A549 treated with CORT108297 at 1 μM for 4 hours (cell line): ENCODE data around the gene E2F2. TPM values are rescaled to one million over a fixed set of nuclear protein-coding genes. Genes with fewer than 3 reads are reported as not detected.

Experiments used
- total RNA-seq: library from RNA; stranded (reverse); fragments of 200-300 nt; extraction: Qiagen RNA extraction; gene quantifications from 5 replicates; pipeline ENCODE4 v1.2.3, GENCODE V29; 2022

E2F2 gene, protein sequence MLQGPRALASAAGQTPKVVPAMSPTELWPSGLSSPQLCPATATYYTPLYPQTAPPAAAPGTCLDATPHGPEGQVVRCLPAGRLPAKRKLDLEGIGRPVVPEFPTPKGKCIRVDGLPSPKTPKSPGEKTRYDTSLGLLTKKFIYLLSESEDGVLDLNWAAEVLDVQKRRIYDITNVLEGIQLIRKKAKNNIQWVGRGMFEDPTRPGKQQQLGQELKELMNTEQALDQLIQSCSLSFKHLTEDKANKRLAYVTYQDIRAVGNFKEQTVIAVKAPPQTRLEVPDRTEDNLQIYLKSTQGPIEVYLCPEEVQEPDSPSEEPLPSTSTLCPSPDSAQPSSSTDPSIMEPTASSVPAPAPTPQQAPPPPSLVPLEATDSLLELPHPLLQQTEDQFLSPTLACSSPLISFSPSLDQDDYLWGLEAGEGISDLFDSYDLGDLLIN
- total RNA-seq: 2.2 to 3.1 TPM (median 2.7 TPM) in 5 replicates

DNA sequence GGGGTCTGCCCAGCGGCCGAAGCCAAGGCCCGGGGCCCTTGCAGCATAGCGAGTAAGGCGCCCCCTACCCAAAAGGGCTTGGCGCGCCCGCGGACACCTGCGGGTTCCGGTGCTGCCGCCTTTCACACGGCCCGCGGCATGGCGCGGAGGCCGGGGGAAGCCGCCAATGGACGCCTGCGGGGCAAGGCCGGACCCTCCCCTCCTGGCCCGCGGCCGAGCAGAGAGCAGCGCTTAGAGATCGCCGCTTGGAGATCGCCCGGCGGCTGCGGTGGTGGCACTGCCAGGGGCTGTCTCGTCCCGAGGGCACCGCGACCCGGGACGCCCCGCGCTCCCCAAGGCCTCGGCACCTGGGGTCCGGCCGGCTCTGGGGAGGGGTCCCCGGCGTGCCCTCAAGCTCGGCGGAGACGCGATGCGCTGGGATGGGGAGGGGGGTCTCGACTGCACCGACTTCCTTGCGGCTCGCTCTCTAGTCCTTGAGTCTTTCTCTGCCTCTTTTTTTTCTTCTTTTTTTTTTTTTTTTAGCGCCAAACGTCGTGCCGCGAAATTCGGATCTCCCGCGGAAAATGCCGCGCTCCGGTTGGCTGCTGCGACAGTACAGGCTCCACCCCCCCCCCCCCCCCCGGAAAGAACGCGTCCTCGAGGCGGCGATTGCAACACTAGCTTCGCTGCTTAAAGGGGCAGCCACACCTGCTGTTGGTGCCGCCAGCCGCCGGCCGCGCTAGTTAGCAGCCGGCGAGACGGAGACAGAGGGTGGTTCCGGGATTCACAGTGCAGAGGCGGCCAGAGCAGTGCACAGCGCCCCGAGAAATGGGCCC is at the start of gene E2F2:
Gene E2F2, minus strand, starts transcription at position 487 of the 815 bp plus-strand sequence. Its CDS starts 440 bp downstream, at position 47.

DNA sequence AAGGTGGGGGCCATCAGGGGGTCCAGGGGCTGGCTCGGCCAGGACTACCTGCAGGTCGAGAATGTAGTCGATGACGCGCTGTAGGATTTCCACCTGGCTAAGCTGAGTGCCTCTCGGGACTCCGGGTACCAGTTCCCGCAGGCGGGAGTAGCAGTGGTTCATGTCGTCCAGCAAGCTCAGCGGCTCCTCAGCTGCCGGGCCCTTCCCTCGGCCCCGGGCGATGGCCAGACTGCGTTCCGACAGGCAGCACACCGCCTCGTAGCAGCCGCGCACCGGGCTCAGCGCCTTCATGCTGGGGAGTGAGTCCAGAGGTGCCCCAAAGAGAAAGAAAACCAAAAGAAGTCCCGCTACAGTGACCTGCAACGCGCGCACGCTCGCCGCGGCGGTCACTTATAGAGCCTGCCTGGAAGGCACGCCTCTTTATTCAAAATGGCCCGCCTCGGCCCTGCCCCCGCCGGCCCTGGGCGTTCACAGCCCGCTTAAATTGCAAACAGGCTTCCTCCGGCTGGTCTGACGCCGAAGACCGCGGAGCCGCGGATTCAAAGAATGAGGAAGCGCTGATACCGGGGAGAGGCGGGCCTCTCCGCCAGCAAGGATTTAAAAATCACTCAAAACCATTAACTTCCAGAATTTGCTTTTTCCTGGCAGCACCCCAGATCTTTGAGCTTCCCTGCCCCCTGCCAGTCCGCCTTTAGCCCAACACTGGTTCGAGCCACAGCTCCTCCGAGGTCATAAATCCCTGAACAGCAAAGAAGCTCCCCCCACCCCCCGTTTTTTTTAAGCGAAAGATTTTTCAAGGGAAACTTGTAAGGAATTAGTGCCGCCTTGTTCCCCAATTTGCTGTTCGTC is 28.3 kb upstream of the E2F2 start, which contains the start of gene ID3:
Gene ID3, minus strand, starts transcription at position 366 of the 849 bp plus-strand sequence. Its CDS starts 75 bp downstream, at position 291.

DNA sequence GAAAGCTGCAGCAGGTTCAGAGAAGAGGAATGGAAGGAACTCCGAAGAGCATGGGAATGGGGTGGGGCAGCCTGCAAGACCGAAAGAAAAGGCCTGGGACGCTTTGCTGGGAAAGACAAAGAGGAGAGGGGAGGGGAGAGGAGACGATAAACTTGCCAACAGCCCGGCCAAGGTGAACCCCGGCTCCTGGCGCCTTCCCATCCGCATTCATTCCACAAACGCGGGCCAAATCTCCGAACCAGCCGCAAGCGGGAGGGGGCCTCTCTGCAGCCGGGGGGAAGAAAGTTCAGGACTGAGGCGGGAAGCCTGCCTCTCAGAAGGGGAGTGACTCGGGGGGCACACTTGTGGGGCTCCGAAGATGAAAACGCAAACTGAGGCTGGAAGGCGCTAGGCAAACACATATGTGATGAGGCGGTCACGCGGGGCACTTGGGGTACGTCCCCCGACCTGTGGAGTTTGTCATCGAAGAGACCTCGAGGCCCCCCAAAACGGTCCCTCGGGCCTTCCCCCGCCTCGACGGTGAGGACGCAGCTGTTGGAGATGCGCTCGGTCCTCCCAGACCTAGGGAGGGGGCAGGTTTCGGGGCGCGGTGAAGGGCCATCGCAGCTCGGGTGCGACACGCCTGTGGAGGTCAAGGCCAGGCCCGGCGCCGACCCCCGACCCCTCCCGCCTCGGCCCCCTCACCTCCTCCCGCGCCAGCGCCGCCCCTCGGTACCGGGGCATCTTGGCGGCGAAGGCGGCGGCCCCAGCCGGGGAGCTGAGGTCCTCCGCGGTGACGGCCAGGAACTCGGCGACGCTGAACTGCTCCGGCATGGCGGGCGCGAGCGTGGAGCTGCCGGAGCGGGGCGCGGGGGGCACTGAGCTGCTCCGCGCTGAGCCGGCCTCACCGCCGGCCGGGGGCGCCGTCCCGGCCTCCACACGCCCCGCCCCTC is 47.4 kb downstream of the E2F2 start, which contains the start of gene ASAP3:
Gene ASAP3, minus strand, starts transcription at position 859 of the 932 bp plus-strand sequence. Its CDS starts 46 bp downstream, at position 813.

Other genes starting within 250 kb of the E2F2 start
- 150 to 219 TPM (median 164 TPM) in 5 replicates for gene HNRNPR, start 186.9 kb downstream of the E2F2 start, total RNA-seq
- gene ZNF436, start 161.4 kb downstream of the E2F2 start, total RNA-seq: 4.9 to 5.8 TPM (median 5.3 TPM) in 5 replicates
- 0.41 to 0.72 TPM (median 0.58 TPM) in 5 replicates for gene TCEA3, start 106.5 kb downstream of the E2F2 start, total RNA-seq
- gene ASAP3, start 47.1 kb downstream of the E2F2 start, total RNA-seq: 2.7 to 4.4 TPM (median 4.0 TPM) in 5 replicates
- gene ID3, start 28.3 kb upstream of the E2F2 start, total RNA-seq: 322 to 443 TPM (median 373 TPM) in 5 replicates
- 1,332 to 1,474 TPM (median 1,426 TPM) in 5 replicates for gene RPL11, start 160.6 kb upstream of the E2F2 start, total RNA-seq
- gene ELOA, start 212.2 kb upstream of the E2F2 start, total RNA-seq: 25.5 to 31.7 TPM (median 25.8 TPM) in 5 replicates
- 33.9 to 45.1 TPM (median 35.7 TPM) in 5 replicates for gene PITHD1, start 247.2 kb upstream of the E2F2 start, total RNA-seq